Activated CD4-positive, alpha-beta T cell treated with anti-CD3 and anti-CD28 coated beads for 48 hours (primary cell): ENCODE results near the gene ST8SIA4.
"Not testable (repeated sequence)": the region's sequence is repeated elsewhere in the genome, so short reads cannot be mapped to it uniquely, and the experiment has no call there.

Source experiments
- DNase-seq: peaks from one replicate; pipeline ENCODE4 v3.0.0-alpha.2; 2020

ST8SIA4 gene

DNA sequence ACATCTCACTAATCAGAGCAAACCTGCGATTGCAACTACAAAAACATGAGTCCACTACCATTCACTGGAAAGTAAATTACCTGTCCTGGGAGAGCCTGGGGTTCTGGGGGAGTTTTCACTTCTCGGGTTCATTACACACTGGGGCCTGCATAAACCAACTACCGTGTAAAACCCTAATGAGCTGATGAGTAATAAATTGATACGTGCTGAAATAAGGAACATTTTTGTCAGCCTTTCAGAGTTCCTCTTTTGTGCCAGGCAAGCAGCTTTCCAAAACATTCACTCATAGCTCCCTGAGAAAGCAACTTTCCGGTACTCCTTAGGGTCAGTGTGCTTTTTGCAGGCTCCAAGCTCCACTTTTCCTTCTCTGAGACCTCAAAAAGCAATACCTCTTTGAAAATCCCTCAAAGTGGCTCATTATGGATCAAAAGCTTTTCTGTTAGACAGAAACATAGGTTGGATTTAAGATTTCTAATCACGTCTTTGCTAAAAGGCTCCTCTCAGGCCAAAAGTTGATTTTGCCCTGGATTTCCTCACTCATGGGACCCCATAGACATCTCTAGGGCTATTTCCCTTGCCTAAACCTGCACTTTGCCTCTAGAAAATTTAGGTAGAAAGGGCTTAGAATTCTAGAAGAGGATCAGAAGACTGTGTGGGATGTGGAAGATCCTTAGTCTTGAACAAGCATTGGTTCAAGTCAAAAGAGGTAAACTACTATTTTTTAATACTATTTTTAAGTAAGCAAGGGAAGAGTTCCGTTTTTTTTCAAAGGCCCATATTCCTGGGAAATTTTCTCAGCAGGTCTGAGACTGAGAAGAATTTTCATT lies 74.8 kb downstream of the ST8SIA4 start:
- peak; percentile 28 for DNase-seq

DNA sequence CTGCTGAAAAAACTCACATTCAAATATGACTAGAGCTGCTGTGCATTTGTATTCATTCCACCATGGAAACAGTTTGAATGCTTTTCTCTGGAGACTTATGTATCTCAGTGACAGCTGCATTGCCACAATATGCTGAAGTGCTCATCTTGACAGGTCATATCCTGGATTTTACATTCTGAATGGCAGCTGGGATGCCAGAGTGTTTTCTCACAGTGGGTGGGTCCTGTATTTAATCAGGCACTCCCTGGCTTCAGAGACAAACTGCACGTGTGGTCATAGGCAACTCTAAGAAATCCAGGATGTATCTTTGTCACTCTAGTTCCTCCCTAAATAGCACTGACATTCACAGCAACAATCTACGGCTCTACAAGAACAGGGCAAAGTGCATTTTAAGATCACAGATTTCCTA lies 75.6 kb downstream of the ST8SIA4 start:
- DNase-seq, result no peak

GRCh38 chr5:100826133-100826532 lies 76.9 kb downstream of the ST8SIA4 start:
- no peak for DNase-seq

GRCh38 chr5:100824635-100825034 lies 78.4 kb downstream of the ST8SIA4 start:
- DNase-seq, result no peak

GRCh38 chr5:100823812-100824211 lies 79.3 kb downstream of the ST8SIA4 start:
- DNase-seq, result no peak

GRCh38 chr5:100821751-100822150 lies 81.3 kb downstream of the ST8SIA4 start:
- DNase-seq, result no peak

- no peak for DNase-seq
Observed at GRCh38 chr5:100818340-100818739, 84.7 kb downstream of the ST8SIA4 start.

- DNase-seq, result no peak
Observed at GRCh38 chr5:100803397-100803796, 99.7 kb downstream of the ST8SIA4 start.

- no peak for DNase-seq
Observed at GRCh38 chr5:100802208-100802607, 100.9 kb downstream of the ST8SIA4 start.

- DNase-seq, result no peak
Observed at GRCh38 chr5:100800562-100800961, 102.5 kb downstream of the ST8SIA4 start.

DNA sequence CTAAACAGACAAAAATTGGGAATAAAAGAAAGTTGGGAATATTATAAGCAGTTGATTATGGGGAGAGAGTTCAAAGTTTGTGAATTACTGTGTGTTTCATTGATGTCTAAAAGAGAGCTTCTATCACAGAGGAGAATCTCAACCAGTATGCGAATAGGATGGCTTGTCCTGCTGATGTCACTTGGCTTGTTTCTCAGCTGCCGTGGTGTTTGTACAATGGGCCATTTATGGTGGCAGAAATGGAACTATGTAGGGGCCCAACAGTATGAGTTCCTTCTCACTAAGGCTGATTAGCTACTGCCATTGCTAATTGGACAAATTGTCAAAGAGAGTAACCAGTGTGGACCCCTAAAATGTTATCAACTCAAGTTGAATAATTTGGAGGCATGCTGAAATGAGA lies 103.9 kb downstream of the ST8SIA4 start:
- DNase-seq, result no peak

- DNase-seq, result no peak
Observed at GRCh38 chr5:100797861-100798260, 105.2 kb downstream of the ST8SIA4 start.

- DNase-seq, result no peak
Observed at GRCh38 chr5:100796851-100797250, 106.2 kb downstream of the ST8SIA4 start.

DNA sequence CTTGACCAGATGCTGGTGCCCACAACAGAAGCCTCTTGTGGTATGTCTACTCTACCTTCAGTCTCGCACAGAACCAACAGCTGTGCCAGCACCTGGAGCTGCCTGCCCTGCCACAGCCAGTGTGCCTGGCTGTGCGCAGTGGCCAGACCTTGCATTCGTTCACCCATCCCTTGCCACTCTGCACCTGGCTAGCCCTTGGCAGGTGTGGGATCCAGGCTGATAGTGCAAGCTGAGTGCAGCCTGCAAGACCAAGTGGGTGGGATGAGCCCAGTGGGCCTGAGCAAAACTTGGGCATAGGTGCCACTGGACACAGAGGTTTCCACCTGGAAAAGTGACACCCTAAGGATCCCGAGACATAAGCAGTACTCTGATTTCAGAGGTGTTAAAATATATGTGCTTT lies 108.2 kb downstream of the ST8SIA4 start:
- no peak for DNase-seq

DNA sequence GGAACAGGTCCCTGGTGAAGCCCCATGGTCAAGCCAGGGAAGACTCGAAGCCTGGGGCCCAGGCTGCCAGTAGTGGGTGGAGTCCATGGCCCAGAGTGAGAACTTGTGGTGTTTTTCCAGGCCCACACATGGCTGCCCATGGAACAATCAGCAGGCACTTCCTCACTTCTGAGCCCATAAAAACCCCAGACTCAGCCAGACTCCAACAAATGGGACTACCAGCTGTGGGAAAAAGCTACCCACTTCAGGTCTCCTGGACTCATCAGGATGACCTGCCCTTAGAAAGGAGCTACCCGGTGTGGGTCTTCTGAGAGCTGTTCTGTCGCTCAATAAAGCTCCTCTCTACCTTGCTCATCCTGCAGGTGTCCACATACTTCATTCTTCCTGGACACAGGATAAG lies 108.9 kb downstream of the ST8SIA4 start:
- no peak for DNase-seq

DNA sequence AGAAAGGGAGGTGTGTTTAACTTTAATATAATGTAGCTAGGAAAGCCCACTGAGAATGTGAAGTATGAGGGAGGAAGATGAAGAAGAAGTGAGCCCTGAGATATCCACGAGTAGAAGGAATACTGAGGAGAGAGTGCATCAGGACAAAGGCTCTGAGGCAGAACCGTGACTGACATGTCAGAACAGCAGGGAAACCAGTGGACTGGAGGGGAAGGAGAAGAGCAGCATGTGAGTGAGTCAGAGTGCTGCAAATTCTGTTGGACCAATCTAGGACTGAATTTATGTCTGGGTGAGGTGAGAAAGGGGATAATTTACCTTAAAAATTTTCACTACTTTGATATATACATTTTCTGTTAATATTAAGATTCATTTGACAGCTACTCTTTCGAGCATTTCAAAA lies 110.3 kb downstream of the ST8SIA4 start:
- DNase-seq, result no peak

- no peak for DNase-seq
Observed at GRCh38 chr5:100791391-100791790, 111.7 kb downstream of the ST8SIA4 start.

DNA sequence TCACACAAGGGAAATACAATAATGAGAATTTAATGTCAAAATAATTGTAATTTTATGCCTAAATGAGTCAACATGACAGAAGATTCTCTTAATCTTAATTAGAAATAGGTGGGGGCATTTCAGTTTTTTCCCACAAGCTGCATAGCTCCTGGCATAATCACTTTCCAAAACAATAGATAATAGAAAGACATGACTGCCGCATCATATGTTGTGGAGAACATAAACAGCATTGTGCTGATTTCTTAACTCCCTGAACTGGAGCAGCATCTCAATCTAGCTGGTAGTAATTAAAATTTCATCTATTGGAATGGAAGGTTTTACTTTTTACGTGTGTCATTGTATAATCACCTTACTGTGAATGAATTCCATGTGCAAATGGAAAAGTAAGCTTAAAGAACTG lies 112.1 kb downstream of the ST8SIA4 start:
- DNase-seq, result no peak

DNA sequence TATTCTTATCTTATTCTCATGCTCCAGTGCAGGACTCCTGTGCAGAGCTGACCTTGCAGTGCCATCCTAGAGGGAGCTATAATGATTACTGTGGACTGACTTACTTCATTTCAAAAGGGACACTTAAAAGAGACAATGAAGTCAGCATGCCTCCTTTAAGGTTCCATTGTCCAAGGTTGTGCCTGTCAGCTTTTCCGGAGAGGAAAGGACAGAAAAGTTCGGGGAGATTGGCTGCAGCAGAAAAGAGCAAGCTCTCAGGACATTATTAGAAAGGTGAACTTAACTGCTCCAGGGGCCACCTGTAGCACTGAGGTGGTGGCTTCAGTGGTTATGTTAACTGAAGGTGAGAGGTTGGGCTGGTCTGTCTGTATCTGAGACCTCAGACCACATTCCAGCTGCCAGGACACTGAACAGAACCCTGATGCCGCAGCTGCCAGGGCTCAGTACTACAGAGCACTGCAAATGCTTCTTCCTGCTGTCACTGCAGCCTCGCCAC lies 112.9 kb downstream of the ST8SIA4 start:
- DNase-seq, result no peak

- no peak for DNase-seq
Observed at GRCh38 chr5:100789694-100790093, 113.4 kb downstream of the ST8SIA4 start.

GRCh38 chr5:100788417-100788816 lies 114.7 kb downstream of the ST8SIA4 start:
- no peak for DNase-seq

- no peak for DNase-seq
Observed at GRCh38 chr5:100787648-100788047, 115.4 kb downstream of the ST8SIA4 start.

DNA sequence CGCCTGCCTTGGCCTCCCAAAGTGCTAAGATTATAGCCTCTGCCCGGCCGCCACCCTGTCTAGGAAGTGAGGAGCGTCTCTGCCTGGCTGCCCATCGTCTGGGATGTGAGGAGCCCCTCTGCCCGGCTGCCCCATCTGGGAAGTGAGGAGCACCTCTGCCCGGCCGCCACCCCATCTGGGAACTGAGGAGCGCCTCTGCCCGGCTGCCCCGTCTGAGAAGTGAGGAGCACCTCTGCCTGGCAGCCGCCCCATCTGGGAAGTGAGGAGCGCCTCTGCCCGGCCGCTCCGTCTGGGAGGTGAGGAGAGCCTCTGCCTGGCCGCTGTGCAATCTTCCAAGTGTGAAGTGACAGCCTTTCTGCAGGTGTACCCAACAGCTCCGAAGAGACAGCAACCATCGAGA lies 117.5 kb downstream of the ST8SIA4 start:
- DNase-seq, result not testable (repeated sequence)

DNA sequence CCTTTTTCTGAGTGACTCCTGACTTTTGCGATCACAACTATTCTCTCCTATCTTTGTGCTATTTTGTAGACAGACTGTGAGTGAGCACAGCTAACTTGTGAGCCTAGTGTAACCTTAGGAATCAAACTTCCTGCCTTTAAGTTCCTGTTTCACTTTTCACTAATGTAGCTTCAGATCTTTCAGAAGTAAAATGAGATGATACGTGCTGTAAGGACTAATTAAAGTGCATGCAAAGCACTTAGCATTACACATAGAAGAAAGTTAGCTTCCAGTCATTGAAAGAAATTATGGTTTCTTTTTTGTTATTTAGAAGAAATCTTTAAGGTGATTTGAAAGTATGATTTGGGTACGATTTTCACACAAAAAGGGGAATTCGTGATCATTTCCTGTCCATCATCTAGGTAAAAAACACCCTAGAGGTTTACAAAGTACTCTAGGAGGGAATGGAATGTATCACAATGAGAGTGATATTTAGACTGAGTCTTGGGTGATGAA lies 122.7 kb downstream of the ST8SIA4 start:
- no peak for DNase-seq
